HepG2 (cell line): ENCODE measurements around the gene ATRN. TPM values are rescaled to one million over a fixed set of nuclear protein-coding genes. Genes with fewer than 3 reads are reported as not detected.

Experiments used
- CREB1 ChIP-seq, 2 experiments: fragments of 450-650 bp in 1 of 2; IDR thresholded peaks; 2 replicates each; pipeline ENCODE4 v1.6.1; 2016 to 2017; ENCODE audit warnings: control low read depth in 1 of 2, mild to moderate bottlenecking in 1 of 2, missing compliant biosample characterization in 1 of 2, missing genetic modification characterization in 1 of 2
- ELF4 ChIP-seq: sonication (generic); formaldehyde crosslinking; IDR thresholded peaks from 2 replicates; pipeline ENCODE4 v1.5.0; 2020; ENCODE audit warnings: missing genetic modification reagents, mild to moderate bottlenecking, moderate library complexity, borderline replicate concordance
- HCFC1 ChIP-seq: fragments of 150-350 bp; IDR thresholded peaks from 2 replicates; pipeline ENCODE4 v1.6.1; 2014; ENCODE audit warnings: low read depth, low read length
- HOXA9 ChIP-seq: sonication (generic); formaldehyde crosslinking; IDR thresholded peaks from 2 replicates; pipeline ENCODE4 v1.8.1; 2022; ENCODE audit warnings: missing genetic modification reagents, mild to moderate bottlenecking, moderate library complexity, borderline replicate concordance
- KDM1A ChIP-seq: IDR thresholded peaks from 2 replicates; pipeline ENCODE4 v1.6.1; 2016; ENCODE audit warnings: missing compliant biosample characterization
- MTA3 ChIP-seq: sonication (generic); formaldehyde crosslinking; IDR thresholded peaks from 2 replicates; pipeline ENCODE4 v1.4.0; 2020; ENCODE audit warnings: missing genetic modification reagents
- PHF8 ChIP-seq: sonication (generic); formaldehyde crosslinking; IDR thresholded peaks from 2 replicates; pipeline ENCODE4 v1.5.0; 2020; ENCODE audit warnings: missing genetic modification reagents
- SMAD1 ChIP-seq: sonication (generic); formaldehyde crosslinking; IDR thresholded peaks from 2 replicates; pipeline ENCODE4 v1.4.0; 2020; ENCODE audit warnings: missing genetic modification reagents, low read depth, mild to moderate bottlenecking, borderline replicate concordance
- ZMYM4 ChIP-seq: sonication (generic); formaldehyde crosslinking; IDR thresholded peaks from 2 replicates; pipeline ENCODE4 v1.8.1; 2023; ENCODE audit warnings: mild to moderate bottlenecking, missing genetic modification reagents
- ZNF343 ChIP-seq: sonication (generic); formaldehyde crosslinking; IDR thresholded peaks from 2 replicates; pipeline ENCODE4 v1.4.0; 2020; ENCODE audit warnings: mild to moderate bottlenecking, missing genetic modification reagents
- ZNF354B ChIP-seq: sonication (generic); formaldehyde crosslinking; IDR thresholded peaks from 2 replicates; pipeline ENCODE4 v1.8.0; 2022; ENCODE audit warnings: mild to moderate bottlenecking, missing genetic modification reagents
- ZNF430 ChIP-seq: sonication (generic); formaldehyde crosslinking; IDR thresholded peaks from 2 replicates; pipeline ENCODE4 v1.9.0; 2021; ENCODE audit warnings: mild to moderate bottlenecking, missing genetic modification reagents
- ZNF546 ChIP-seq: sonication (generic); formaldehyde crosslinking; conservative IDR thresholded peaks from 2 replicates; pipeline ENCODE4 v1.8.1; 2023; ENCODE audit warnings: mild to moderate bottlenecking, missing genetic modification reagents
- ZNF558 ChIP-seq: sonication (generic); formaldehyde crosslinking; IDR thresholded peaks from 2 replicates; pipeline ENCODE4 v1.9.0; 2022; ENCODE audit warnings: mild to moderate bottlenecking, missing genetic modification reagents, borderline replicate concordance
- ZNF564 ChIP-seq: sonication (generic); formaldehyde crosslinking; IDR thresholded peaks from 2 replicates; pipeline ENCODE4 v1.8.1; 2023; ENCODE audit warnings: mild to moderate bottlenecking, missing genetic modification reagents
- ZNF674 ChIP-seq: sonication (generic); formaldehyde crosslinking; IDR thresholded peaks from 2 replicates; pipeline ENCODE4 v1.5.0; 2020; ENCODE audit warnings: low read depth, mild to moderate bottlenecking, missing genetic modification reagents
- polyA plus RNA-seq, 8 experiments: library from polyadenylated mRNA; depleted of rRNA in 3 of 8; stranded (reverse) in 7 of 8; unstranded in 1 of 8; fragments of >200 nt; fragmentation: Illumina TruSeq in 4 of 8; extraction: Trizol in 4 of 8; gene quantifications; 2 replicates each; pipeline versions ENCODE4 v1.2.1 to v1.2.3, GENCODE V29; 2011 to 2016; ENCODE audit warnings: low read depth in 4 of 8, missing spikeins in 1 of 8, mixed read lengths in 1 of 8; ENCODE audit not compliant: insufficient read depth in 1 of 8
- total RNA-seq, 5 experiments: library from RNA; depleted of rRNA; stranded (reverse); fragments of >200 nt; fragmentation: Illumina TruSeq; extraction: Trizol; gene quantifications; 2 replicates each; pipeline ENCODE4 v1.2.3, GENCODE V29; 2016; ENCODE audit warnings: low read depth in 1 of 5
- TF ChIP-seq, protein P1 (sequence below): sonication (generic); formaldehyde crosslinking; IDR thresholded peaks from 2 replicates; pipeline ENCODE4 v1.4.0; 2020; ENCODE audit warnings: low read depth, missing genetic modification reagents
- TF ChIP-seq, protein P2 (sequence below): sonication (generic); formaldehyde crosslinking; IDR thresholded peaks from 2 replicates; pipeline ENCODE4 v1.5.0; 2020; ENCODE audit warnings: mild to moderate bottlenecking, missing genetic modification reagents
- TF ChIP-seq, protein P3 (sequence below): sonication (generic); formaldehyde crosslinking; IDR thresholded peaks from 2 replicates; pipeline ENCODE4 v1.9.0; 2021; ENCODE audit warnings: missing genetic modification reagents, mild to moderate bottlenecking, borderline replicate concordance
- TF ChIP-seq, protein P4 (sequence below): sonication (generic); formaldehyde crosslinking; IDR thresholded peaks from 2 replicates; pipeline ENCODE4 v1.4.0; 2020; ENCODE audit warnings: missing genetic modification reagents, borderline replicate concordance

The ATRN gene
- total and polyA plus RNA-seq, 2 of the 13 experiments (the other 11 are each of a cell fraction or from before 2014, with no cell fraction given): 44.2 to 81.1 TPM

DNA sequence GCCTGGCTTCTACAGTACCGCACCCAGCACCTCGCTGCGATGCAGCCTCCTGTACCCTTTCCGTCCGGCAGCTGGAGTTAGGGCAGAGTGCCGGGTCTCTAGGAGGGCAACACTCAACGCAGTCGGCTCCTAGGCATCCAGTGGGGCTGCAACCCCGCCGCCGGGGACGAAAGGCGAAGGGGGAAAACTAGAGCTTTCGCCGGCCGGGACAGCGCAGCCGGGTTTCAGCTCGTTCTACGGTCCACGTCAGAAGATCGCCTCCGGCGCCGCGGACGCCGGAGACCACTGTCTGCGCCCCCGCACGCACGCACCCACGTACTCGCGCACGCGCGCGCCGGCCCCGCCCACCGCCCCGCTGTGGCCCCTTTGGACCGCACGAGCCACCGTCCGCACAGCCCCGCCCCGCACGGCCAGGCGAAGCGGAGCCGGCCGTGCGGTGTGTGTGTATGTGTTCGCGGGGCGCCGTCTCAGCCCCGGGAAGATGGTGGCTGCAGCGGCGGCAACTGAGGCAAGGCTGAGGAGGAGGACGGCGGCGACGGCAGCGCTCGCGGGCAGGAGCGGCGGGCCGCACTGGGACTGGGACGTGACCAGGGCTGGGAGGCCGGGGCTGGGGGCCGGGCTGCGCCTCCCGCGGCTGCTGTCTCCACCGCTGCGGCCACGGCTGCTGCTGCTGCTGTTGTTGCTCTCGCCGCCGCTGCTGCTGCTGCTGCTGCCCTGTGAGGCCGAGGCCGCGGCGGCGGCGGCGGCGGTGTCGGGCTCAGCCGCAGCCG lies at the start of gene ATRN (continued):
- TF ChIP-seq, protein P1, sequence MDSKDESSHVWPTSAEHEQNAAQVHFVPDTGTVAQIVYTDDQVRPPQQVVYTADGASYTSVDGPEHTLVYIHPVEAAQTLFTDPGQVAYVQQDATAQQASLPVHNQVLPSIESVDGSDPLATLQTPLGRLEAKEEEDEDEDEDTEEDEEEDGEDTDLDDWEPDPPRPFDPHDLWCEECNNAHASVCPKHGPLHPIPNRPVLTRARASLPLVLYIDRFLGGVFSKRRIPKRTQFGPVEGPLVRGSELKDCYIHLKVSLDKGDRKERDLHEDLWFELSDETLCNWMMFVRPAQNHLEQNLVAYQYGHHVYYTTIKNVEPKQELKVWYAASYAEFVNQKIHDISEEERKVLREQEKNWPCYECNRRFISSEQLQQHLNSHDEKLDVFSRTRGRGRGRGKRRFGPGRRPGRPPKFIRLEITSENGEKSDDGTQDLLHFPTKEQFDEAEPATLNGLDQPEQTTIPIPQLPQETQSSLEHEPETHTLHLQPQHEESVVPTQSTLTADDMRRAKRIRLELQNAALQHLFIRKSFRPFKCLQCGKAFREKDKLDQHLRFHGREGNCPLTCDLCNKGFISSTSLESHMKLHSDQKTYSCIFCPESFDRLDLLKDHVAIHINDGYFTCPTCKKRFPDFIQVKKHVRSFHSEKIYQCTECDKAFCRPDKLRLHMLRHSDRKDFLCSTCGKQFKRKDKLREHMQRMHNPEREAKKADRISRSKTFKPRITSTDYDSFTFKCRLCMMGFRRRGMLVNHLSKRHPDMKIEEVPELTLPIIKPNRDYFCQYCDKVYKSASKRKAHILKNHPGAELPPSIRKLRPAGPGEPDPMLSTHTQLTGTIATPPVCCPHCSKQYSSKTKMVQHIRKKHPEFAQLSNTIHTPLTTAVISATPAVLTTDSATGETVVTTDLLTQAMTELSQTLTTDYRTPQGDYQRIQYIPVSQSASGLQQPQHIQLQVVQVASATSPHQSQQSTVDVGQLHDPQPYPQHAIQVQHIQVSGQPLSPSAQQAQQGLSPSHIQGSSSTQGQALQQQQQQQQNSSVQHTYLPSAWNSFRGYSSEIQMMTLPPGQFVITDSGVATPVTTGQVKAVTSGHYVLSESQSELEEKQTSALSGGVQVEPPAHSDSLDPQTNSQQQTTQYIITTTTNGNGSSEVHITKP (CRISPR knock-in tag): peak; percentile 51; the same call in 1 of the 2 replicates
- peak; percentile 97; the same call in 1 of the 2 replicates for TF ChIP-seq SMAD1 (CRISPR knock-in tag)
- 0 out of 2 replicates have a peak, but pooled peaks have one; percentile 67 for TF ChIP-seq HOXA9 (CRISPR knock-in tag)
- TF ChIP-seq ELF4 (CRISPR knock-in tag): no peak; the same call in 1 of the 2 replicates
- peak; percentile 97 for TF ChIP-seq PHF8 (CRISPR knock-in tag)
- TF ChIP-seq ZNF343: peak; percentile 95
- TF ChIP-seq, protein P2, sequence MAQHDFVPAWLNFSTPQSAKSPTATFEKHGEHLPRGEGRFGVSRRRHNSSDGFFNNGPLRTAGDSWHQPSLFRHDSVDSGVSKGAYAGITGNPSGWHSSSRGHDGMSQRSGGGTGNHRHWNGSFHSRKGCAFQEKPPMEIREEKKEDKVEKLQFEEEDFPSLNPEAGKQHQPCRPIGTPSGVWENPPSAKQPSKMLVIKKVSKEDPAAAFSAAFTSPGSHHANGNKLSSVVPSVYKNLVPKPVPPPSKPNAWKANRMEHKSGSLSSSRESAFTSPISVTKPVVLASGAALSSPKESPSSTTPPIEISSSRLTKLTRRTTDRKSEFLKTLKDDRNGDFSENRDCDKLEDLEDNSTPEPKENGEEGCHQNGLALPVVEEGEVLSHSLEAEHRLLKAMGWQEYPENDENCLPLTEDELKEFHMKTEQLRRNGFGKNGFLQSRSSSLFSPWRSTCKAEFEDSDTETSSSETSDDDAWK (CRISPR knock-in tag): no peak
- peak; percentile 69; the same call in 1 of the 2 replicates for TF ChIP-seq CREB1 (IDR thresholded peaks at IDR 0.05)
- no peak for TF ChIP-seq CREB1 (CRISPR knock-in tag; IDR thresholded peaks at IDR 0.05)
- TF ChIP-seq MTA3 (CRISPR knock-in tag): no peak
- peak; percentile 61 for TF ChIP-seq HCFC1
- peak; percentile 79 for TF ChIP-seq ZNF430 (CRISPR knock-in tag)
- TF ChIP-seq, protein P3, sequence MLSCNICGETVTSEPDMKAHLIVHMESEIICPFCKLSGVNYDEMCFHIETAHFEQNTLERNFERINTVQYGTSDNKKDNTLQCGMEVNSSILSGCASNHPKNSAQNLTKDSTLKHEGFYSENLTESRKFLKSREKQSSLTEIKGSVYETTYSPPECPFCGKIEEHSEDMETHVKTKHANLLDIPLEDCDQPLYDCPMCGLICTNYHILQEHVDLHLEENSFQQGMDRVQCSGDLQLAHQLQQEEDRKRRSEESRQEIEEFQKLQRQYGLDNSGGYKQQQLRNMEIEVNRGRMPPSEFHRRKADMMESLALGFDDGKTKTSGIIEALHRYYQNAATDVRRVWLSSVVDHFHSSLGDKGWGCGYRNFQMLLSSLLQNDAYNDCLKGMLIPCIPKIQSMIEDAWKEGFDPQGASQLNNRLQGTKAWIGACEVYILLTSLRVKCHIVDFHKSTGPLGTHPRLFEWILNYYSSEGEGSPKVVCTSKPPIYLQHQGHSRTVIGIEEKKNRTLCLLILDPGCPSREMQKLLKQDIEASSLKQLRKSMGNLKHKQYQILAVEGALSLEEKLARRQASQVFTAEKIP (CRISPR knock-in tag): 0 out of 2 replicates have a peak, but pooled peaks have one; percentile 81
- TF ChIP-seq ZNF674 (CRISPR knock-in tag): no peak; the same call in none of the 2 replicates
- TF ChIP-seq ZNF354B (CRISPR knock-in tag): peak; percentile 97; the same call in 1 of the 2 replicates
- TF ChIP-seq, protein P4, sequence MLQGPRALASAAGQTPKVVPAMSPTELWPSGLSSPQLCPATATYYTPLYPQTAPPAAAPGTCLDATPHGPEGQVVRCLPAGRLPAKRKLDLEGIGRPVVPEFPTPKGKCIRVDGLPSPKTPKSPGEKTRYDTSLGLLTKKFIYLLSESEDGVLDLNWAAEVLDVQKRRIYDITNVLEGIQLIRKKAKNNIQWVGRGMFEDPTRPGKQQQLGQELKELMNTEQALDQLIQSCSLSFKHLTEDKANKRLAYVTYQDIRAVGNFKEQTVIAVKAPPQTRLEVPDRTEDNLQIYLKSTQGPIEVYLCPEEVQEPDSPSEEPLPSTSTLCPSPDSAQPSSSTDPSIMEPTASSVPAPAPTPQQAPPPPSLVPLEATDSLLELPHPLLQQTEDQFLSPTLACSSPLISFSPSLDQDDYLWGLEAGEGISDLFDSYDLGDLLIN: peak; percentile 80; the same call in 1 of the 2 replicates
- TF ChIP-seq KDM1A (CRISPR knock-in tag): no peak
- peak; percentile 99 for TF ChIP-seq ZMYM4
- TF ChIP-seq ZNF558 (CRISPR knock-in tag): peak; percentile 96; the same call in 1 of the 2 replicates
- peak; percentile 97 for TF ChIP-seq ZNF564 (CRISPR knock-in tag)
- TF ChIP-seq ZNF546 (CRISPR knock-in tag): peak; percentile 91
